Ishikawa (cell line): ENCODE results near the gene ALG14.

Experiments
- EP300 ChIP-seq: IDR thresholded peaks from 2 replicates; pipeline ENCODE4 v1.6.1; 2012; ENCODE audit warnings: borderline replicate concordance
- RAD21 ChIP-seq: IDR thresholded peaks from 2 replicates; pipeline ENCODE4 v1.6.1; 2012; ENCODE audit warnings: low read depth
- TAF1 ChIP-seq: IDR thresholded peaks from 2 replicates; pipeline ENCODE4 v1.6.1; 2012; ENCODE audit warnings: low read depth, mild to moderate bottlenecking
- TEAD4 ChIP-seq: IDR thresholded peaks from 2 replicates; pipeline ENCODE4 v1.6.1; 2012
- TF ChIP-seq, protein P1 (sequence below): IDR thresholded peaks from 2 replicates; pipeline ENCODE4 v1.6.1; 2012; ENCODE audit warnings: low read depth, mild to moderate bottlenecking
- TF ChIP-seq, protein P2 (sequence below): IDR thresholded peaks from 2 replicates; pipeline ENCODE4 v1.6.1; 2012

GRCh38 chr1:94981575-94981973, 91.2 kb downstream of the ALG14 start:
- no peak for TF ChIP-seq RAD21
- no peak for TF ChIP-seq EP300
- TF ChIP-seq, protein P1, sequence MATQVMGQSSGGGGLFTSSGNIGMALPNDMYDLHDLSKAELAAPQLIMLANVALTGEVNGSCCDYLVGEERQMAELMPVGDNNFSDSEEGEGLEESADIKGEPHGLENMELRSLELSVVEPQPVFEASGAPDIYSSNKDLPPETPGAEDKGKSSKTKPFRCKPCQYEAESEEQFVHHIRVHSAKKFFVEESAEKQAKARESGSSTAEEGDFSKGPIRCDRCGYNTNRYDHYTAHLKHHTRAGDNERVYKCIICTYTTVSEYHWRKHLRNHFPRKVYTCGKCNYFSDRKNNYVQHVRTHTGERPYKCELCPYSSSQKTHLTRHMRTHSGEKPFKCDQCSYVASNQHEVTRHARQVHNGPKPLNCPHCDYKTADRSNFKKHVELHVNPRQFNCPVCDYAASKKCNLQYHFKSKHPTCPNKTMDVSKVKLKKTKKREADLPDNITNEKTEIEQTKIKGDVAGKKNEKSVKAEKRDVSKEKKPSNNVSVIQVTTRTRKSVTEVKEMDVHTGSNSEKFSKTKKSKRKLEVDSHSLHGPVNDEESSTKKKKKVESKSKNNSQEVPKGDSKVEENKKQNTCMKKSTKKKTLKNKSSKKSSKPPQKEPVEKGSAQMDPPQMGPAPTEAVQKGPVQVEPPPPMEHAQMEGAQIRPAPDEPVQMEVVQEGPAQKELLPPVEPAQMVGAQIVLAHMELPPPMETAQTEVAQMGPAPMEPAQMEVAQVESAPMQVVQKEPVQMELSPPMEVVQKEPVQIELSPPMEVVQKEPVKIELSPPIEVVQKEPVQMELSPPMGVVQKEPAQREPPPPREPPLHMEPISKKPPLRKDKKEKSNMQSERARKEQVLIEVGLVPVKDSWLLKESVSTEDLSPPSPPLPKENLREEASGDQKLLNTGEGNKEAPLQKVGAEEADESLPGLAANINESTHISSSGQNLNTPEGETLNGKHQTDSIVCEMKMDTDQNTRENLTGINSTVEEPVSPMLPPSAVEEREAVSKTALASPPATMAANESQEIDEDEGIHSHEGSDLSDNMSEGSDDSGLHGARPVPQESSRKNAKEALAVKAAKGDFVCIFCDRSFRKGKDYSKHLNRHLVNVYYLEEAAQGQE, result no peak
- no peak for TF ChIP-seq TAF1
- TF ChIP-seq TEAD4, result no peak
- TF ChIP-seq, protein P2, sequence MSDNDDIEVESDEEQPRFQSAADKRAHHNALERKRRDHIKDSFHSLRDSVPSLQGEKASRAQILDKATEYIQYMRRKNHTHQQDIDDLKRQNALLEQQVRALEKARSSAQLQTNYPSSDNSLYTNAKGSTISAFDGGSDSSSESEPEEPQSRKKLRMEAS, result no peak
